GM21447 (cell line): ENCODE measurements around the gene WDR88.
"Not testable (repeated sequence)": the region's sequence is repeated elsewhere in the genome, so short reads cannot be mapped to it uniquely, and the experiment has no call there.

Source experiments
- ATAC-seq: cut with Tn5 transposase; IDR thresholded peaks from one replicate; pipeline ENCODE4 v1.9.1; 2021; ENCODE audit not compliant: unreplicated experiment

The WDR88 gene

GRCh38 chr19:33167438-33167837 is 35.5 kb downstream of the WDR88 start:
- no peak for ATAC-seq

- ATAC-seq = no peak
Observed at GRCh38 chr19:33168528-33168927, 36.6 kb downstream of the WDR88 start.

- ATAC-seq = no peak
Observed at GRCh38 chr19:33171222-33171795, 39.4 kb downstream of the WDR88 start.

GRCh38 chr19:33171916-33172359 is 40.0 kb downstream of the WDR88 start:
- ATAC-seq = no peak

GRCh38 chr19:33174186-33174585 is 42.3 kb downstream of the WDR88 start:
- no peak for ATAC-seq

- no peak for ATAC-seq
Observed at GRCh38 chr19:33175156-33175782, 43.4 kb downstream of the WDR88 start.

GRCh38 chr19:33175886-33176669 is 44.2 kb downstream of the WDR88 start:
- ATAC-seq = no peak

GRCh38 chr19:33176670-33177416 is 44.9 kb downstream of the WDR88 start:
- ATAC-seq = peak; percentile 77

GRCh38 chr19:33177417-33177979 is 45.6 kb downstream of the WDR88 start:
- ATAC-seq = peak; percentile 15

- no peak for ATAC-seq
Observed at GRCh38 chr19:33186431-33187182, 54.7 kb downstream of the WDR88 start.

GRCh38 chr19:33187183-33187540 is 55.2 kb downstream of the WDR88 start:
- no peak for ATAC-seq

GRCh38 chr19:33189453-33189852 is 57.5 kb downstream of the WDR88 start:
- no peak for ATAC-seq

- ATAC-seq = not testable (repeated sequence)
Observed at GRCh38 chr19:33191092-33191491, 59.2 kb downstream of the WDR88 start.

GRCh38 chr19:33191501-33191900 is 59.6 kb downstream of the WDR88 start:
- ATAC-seq = no peak

GRCh38 chr19:33192010-33192409 is 60.1 kb downstream of the WDR88 start:
- ATAC-seq = no peak

GRCh38 chr19:33193269-33193864 is 61.5 kb downstream of the WDR88 start:
- ATAC-seq = no peak

GRCh38 chr19:33193865-33194362 is 62.0 kb downstream of the WDR88 start, which contains the start of gene LRP3:
Gene LRP3 (plus strand): TSS chr19:33194330. CDS start chr19:33194786, 456 bp downstream.
- no peak for ATAC-seq

GRCh38 chr19:33194532-33194885 is 62.6 kb downstream of the WDR88 start:
- no peak for ATAC-seq

GRCh38 chr19:33194886-33195644 is 63.2 kb downstream of the WDR88 start:
- no peak for ATAC-seq
